Measurements from ENCODE around the gene SLCO2A1.

The SLCO2A1 gene

GRCh38 chr3:133884054-133884886 lies 145.5 kb downstream of the SLCO2A1 start:
- DNase-seq (ENCODE audit: low read depth) = no peak

GRCh38 chr3:133883641-133884040 lies 146.1 kb downstream of the SLCO2A1 start:
- no peak for DNase-seq (ENCODE audit: low read depth)

- no peak for DNase-seq (ENCODE audit: low read depth)
Observed at GRCh38 chr3:133882986-133883586, 146.6 kb downstream of the SLCO2A1 start.

- no peak for DNase-seq (ENCODE audit: low read depth)
Observed at GRCh38 chr3:133881939-133882825, 147.5 kb downstream of the SLCO2A1 start.

DNA sequence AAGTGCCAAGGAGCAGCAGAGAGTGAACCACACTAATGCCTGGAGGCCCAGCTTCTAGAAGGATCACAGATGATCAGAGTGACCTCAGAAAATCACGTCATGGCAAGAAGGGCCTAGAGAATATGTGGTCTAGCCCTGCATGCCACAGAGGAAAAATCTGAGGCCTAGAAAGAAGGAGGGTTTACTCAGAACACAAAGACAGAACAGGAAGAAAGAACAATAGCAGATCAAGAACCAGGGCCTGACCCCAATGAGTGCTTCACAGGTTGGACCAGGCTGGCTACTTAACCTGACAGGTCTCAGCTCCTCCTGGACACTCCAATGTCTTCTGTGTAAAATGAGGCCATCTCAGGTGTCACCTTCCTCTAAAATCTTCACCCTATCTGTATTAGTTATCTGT lies 148.2 kb downstream of the SLCO2A1 start:
- DNase-seq (ENCODE audit: low read depth) = no peak

GRCh38 chr3:133880886-133881455 lies 148.8 kb downstream of the SLCO2A1 start:
- no peak for DNase-seq (ENCODE audit: low read depth)

DNA sequence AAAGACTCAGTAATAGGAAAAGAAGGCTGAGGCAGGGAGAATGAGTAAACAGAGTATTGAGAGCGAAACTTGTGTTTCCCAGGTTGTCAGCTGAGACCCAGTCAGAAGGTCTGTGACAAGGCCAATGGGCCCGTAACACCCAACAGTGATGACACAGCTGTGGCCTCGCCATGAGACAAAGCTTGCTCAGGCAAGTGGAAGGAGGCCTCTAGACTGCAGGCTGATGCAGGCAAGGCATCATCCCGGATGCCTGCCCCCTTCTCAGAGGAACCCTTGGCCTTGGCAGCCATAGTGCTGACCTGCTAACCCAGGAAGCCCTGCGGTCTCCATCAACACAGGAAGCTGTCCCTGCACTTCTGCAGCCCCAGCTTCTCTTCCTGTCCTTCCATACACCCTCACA lies 149.4 kb downstream of the SLCO2A1 start:
- DNase-seq (ENCODE audit: low read depth) = no peak

GRCh38 chr3:133878518-133878917 lies 151.2 kb downstream of the SLCO2A1 start:
- no peak for DNase-seq (ENCODE audit: low read depth)
